ENCODE measurements around the gene CD247.

Gene CD247

GRCh38 chr1:167541610-167542009 lies 23.3 kb upstream of the CD247 start:
- no peak for DNase-seq

- no peak for DNase-seq
These were observed 22.7 kb upstream of the CD247 start for GRCh38 chr1:167541003-167541402.

- no peak for DNase-seq
These were observed 20.3 kb upstream of the CD247 start for GRCh38 chr1:167538657-167539056.

- no peak for DNase-seq
These were observed 15.5 kb upstream of the CD247 start for GRCh38 chr1:167533851-167534300.

GRCh38 chr1:167532964-167533824 lies 14.9 kb upstream of the CD247 start:
- DNase-seq, result no peak

- no peak for DNase-seq
These were observed 14.0 kb upstream of the CD247 start for GRCh38 chr1:167532375-167532774.

GRCh38 chr1:167529829-167530474 lies 11.6 kb upstream of the CD247 start:
- no peak for DNase-seq

- no peak for DNase-seq
These were observed 9.9 kb upstream of the CD247 start for GRCh38 chr1:167528057-167528728.

GRCh38 chr1:167526667-167527383 lies 8.5 kb upstream of the CD247 start:
- DNase-seq, result no peak

GRCh38 chr1:167524651-167525050 lies 6.3 kb upstream of the CD247 start:
- no peak for DNase-seq

GRCh38 chr1:167522246-167522645 lies 3.9 kb upstream of the CD247 start:
- no peak for DNase-seq

- no peak for DNase-seq
These were observed 2.4 kb upstream of the CD247 start for GRCh38 chr1:167520711-167521206.

GRCh38 chr1:167517535-167518330 lies 596 bp downstream of the CD247 start:
- no peak for DNase-seq

- DNase-seq, result no peak
These were observed 1.6 kb downstream of the CD247 start for GRCh38 chr1:167516404-167517388.

- DNase-seq, result no peak
These were observed 2.4 kb downstream of the CD247 start for GRCh38 chr1:167515893-167516321.

- no peak for DNase-seq
These were observed 2.9 kb downstream of the CD247 start for GRCh38 chr1:167515461-167515860.

GRCh38 chr1:167514288-167514687 lies 4.0 kb downstream of the CD247 start:
- DNase-seq, result no peak

- DNase-seq, result no peak
These were observed 6.2 kb downstream of the CD247 start for GRCh38 chr1:167512046-167512654.

GRCh38 chr1:167511374-167511986 lies 6.8 kb downstream of the CD247 start:
- DNase-seq, result no peak

- no peak for DNase-seq
These were observed 7.4 kb downstream of the CD247 start for GRCh38 chr1:167510881-167511280.
